Nephron (organoid): ENCODE results near the gene ANO1.

ENCODE experiments used
- H3K27ac Mint-ChIP-seq, 3 experiments: 2 replicates each; pipeline ENCODE4 v1.8.0; 2020; ENCODE audit warnings: mixed read lengths in 3 of 3, mild to moderate bottlenecking in 2 of 3, moderate library complexity in 1 of 3
- H3K27me3 Mint-ChIP-seq: 2 replicates; pipeline ENCODE4 v1.8.0; 2021; ENCODE audit warnings: low read depth, mild to moderate bottlenecking, moderate library complexity, mixed read lengths
- H3K36me3 Mint-ChIP-seq: 2 replicates; pipeline ENCODE4 v1.8.0; 2020; ENCODE audit warnings: low read depth, mixed read lengths
- H3K4me1 Mint-ChIP-seq: 2 replicates; pipeline ENCODE4 v1.8.0; 2020; ENCODE audit warnings: mixed read lengths
- H3K4me3 Mint-ChIP-seq, 3 experiments: 2 replicates each; pipeline ENCODE4 v1.8.0; 2020; ENCODE audit warnings: mild to moderate bottlenecking in 3 of 3, mixed read lengths in 3 of 3, moderate library complexity in 2 of 3
- H3K9me3 Mint-ChIP-seq: 2 replicates; pipeline ENCODE4 v1.8.0; 2020; ENCODE audit warnings: mixed read lengths
- TF ChIP-seq, protein P1 (sequence below), 3 experiments: fragments of 200-600 bp; sonication (generic); IDR thresholded peaks; one replicate each; pipeline ENCODE4 v1.5.0; 2021; ENCODE audit warnings: antibody characterized with exemption in 3 of 3; ENCODE audit not compliant: unreplicated experiment in 3 of 3

The ANO1 gene

DNA sequence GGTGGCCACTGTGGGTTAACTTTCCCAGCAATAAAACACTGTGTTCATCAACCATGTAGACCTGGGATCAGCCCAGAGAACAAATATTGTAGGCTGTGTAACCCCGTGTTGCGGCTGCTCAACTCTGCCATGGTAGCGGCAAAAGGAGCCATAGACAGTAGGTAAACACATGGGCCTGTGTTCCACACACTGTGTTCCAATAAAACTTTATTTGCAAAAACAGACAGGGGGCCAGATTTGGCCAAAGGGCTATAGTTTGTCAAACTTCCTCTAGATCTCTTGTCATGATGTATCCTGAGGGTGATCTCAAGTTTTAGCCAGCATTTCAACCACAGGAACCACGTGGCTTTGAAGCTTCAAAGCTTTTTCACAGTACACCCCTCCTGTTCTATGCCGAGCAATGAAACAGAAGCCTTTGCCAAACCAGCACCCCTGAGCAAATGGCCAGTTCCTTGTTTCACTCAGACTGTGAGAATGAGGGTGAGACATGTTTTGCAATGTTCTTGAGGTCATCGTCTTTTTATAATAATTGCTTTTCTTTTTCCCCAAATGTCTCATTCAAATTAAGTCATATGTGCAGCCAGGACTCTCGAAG is 75.1 kb downstream of the ANO1 start:
- Mint-ChIP-seq H3K36me3 (no peaks in the 10 kb centered on the region), H3K9me3 (no peaks in the 10 kb centered on the region), H3K4me3 (no peak overlapping the region), H3K27me3 (peaks cover 26% of the 10 kb centered on the region), H3K27ac (no peak overlapping the region), H3K4me1 (no peaks in the 10 kb centered on the region)
- TF ChIP-seq, protein P1, sequence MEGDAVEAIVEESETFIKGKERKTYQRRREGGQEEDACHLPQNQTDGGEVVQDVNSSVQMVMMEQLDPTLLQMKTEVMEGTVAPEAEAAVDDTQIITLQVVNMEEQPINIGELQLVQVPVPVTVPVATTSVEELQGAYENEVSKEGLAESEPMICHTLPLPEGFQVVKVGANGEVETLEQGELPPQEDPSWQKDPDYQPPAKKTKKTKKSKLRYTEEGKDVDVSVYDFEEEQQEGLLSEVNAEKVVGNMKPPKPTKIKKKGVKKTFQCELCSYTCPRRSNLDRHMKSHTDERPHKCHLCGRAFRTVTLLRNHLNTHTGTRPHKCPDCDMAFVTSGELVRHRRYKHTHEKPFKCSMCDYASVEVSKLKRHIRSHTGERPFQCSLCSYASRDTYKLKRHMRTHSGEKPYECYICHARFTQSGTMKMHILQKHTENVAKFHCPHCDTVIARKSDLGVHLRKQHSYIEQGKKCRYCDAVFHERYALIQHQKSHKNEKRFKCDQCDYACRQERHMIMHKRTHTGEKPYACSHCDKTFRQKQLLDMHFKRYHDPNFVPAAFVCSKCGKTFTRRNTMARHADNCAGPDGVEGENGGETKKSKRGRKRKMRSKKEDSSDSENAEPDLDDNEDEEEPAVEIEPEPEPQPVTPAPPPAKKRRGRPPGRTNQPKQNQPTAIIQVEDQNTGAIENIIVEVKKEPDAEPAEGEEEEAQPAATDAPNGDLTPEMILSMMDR (IDR thresholded peaks at IDR 0.05; ENCODE audit: unreplicated experiment in 3 of 3) = no peak

DNA sequence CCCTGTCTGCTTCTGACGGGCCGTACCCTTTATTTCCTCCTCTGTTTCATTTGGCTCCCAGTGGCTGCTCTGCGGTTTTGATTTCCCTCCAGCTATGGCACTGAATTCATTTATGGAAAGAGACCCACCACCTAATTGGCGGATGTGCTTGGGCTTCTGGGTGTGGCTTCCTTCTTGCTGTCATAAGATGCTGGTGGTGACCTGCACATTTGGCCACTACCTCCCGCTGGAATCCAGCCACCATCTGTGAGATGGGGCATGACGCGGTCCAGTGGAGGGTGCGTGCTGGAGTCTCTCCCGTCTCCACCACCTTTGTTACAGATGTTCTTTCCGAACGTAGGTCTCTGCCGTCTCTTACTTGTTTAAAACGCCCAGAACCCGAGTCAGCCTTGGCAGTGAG is 77.3 kb downstream of the ANO1 start:
- no peak overlapping the region for H3K4me3 Mint-ChIP-seq
- no peaks in the 10 kb centered on the region for H3K9me3 Mint-ChIP-seq
- H3K36me3 Mint-ChIP-seq = no peaks in the 10 kb centered on the region
- peaks cover 17% of the 10 kb centered on the region for H3K27me3 Mint-ChIP-seq
- H3K27ac Mint-ChIP-seq = no peak overlapping the region
- TF ChIP-seq, protein P1 (IDR thresholded peaks at IDR 0.05; ENCODE audit: unreplicated experiment in 3 of 3) = no peak
- H3K4me1 Mint-ChIP-seq = no peaks in the 10 kb centered on the region

DNA sequence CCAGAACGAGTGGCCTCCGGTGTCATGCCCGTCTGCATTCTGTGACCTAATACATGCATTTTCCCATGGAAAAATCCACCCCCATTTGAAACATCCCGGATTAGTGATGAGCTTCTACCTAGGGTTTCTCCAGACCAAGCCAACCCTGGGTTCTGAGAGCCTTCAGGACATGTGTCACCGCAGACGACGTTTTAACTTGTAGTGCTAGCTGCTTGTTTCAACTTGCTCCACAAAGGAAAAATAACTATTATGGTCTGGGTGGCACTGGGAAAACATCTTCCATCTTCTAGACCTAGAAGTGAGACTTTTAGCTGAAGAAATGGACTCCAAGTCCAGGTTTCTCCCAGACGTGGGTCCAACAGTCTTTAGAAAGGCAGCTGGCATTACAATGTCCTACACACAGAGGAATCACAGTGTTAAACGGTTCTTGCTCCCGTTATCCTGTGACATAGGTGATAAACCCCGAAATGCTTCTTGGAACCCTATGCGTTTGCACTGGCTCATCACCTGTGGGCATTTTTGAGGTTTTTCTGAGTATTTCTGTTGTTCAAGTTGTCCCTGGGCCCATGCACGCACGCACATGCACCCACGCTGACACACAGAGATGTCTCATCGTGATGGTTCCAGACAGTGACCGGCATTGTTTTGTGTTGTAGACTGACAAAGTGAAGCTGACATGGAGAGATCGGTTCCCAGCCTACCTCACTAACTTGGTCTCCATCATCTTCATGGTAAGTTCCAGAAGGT is 78.3 kb downstream of the ANO1 start:
- Mint-ChIP-seq H3K9me3 (no peaks in the 10 kb centered on the region), H3K27me3 (peaks cover 12% of the 10 kb centered on the region), H3K36me3 (no peaks in the 10 kb centered on the region), H3K4me1 (no peaks in the 10 kb centered on the region), H3K4me3 (no peak overlapping the region), H3K27ac (no peak overlapping the region)
- TF ChIP-seq, protein P1 (IDR thresholded peaks at IDR 0.05; ENCODE audit: unreplicated experiment in 3 of 3) = no peak

DNA sequence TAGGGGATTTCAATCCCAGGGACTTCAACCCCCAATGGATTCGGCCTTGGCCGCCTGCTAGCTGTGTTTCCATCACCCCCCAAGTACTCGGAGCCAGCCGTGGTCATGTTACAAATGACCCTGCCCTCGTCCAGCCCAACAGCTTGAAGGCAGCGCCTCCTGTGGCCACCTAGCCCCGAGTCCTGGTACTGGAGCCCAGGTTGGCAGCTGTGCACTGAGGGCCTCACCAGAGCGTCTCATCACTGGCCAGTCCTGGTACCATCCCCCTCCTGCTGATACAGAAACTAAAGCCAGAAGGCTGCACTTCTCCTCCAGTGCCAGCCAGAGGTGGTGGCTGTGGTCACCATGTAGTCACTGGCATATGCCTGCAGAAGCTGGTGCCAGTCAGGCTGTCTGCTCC is 80.1 kb downstream of the ANO1 start:
- Mint-ChIP-seq H3K27me3 (peaks cover 12% of the 10 kb centered on the region), H3K9me3 (no peaks in the 10 kb centered on the region), H3K27ac (no peak overlapping the region), H3K4me3 (no peak overlapping the region), H3K4me1 (peaks cover 5% of the 10 kb centered on the region), H3K36me3 (no peaks in the 10 kb centered on the region)
- TF ChIP-seq, protein P1 (IDR thresholded peaks at IDR 0.05; ENCODE audit: unreplicated experiment in 3 of 3) = peak in 1 of 3 experiments; percentile 28

DNA sequence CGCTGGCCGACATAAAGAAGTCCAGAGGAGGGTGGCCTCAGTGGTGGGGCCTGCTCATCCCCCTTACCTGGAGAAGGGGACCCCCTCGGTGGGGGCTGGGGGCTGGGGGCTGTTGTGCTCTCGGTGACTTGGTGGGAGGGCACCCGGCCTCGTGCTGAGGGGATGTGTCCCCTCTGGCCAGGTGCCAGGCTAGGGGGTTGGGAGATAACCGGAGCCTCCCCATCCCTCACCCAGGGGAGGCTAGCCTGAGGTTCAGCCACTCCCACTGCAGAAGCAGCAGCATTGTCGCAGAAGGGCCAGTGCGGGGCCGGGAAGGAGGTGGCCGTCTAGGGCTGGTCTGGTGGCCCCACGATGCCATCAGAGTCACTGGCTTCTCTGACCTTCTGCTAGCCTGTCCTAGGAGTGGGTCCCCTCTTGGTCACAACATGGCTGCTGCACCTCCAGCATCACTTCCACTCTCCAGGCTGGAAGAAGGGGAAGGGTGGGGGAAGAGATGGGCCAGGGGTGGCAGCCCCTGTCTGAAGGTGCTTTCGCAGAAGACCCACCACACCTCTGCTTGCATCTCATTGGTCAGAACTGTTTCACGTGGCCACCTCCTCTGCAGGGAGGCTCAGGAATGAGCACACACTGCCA is 80.8 kb downstream of the ANO1 start:
- H3K4me3 Mint-ChIP-seq = no peak overlapping the region
- no peaks in the 10 kb centered on the region for H3K9me3 Mint-ChIP-seq
- H3K4me1 Mint-ChIP-seq = peaks cover 8% of the 10 kb centered on the region
- no peak overlapping the region for H3K27ac Mint-ChIP-seq
- peaks cover 12% of the 10 kb centered on the region for H3K27me3 Mint-ChIP-seq
- H3K36me3 Mint-ChIP-seq = no peaks in the 10 kb centered on the region
- TF ChIP-seq, protein P1 (IDR thresholded peaks at IDR 0.05; ENCODE audit: unreplicated experiment in 3 of 3) = no peak
